ENCODE measurements around the gene MTA1. TPM values are rescaled to one million over a fixed set of nuclear protein-coding genes. Genes with fewer than 3 reads are reported as not detected.

The MTA1 gene
- total and polyA plus RNA-seq, 4 donors = 3.7 to 28.1 (median 21.0) TPM

DNA sequence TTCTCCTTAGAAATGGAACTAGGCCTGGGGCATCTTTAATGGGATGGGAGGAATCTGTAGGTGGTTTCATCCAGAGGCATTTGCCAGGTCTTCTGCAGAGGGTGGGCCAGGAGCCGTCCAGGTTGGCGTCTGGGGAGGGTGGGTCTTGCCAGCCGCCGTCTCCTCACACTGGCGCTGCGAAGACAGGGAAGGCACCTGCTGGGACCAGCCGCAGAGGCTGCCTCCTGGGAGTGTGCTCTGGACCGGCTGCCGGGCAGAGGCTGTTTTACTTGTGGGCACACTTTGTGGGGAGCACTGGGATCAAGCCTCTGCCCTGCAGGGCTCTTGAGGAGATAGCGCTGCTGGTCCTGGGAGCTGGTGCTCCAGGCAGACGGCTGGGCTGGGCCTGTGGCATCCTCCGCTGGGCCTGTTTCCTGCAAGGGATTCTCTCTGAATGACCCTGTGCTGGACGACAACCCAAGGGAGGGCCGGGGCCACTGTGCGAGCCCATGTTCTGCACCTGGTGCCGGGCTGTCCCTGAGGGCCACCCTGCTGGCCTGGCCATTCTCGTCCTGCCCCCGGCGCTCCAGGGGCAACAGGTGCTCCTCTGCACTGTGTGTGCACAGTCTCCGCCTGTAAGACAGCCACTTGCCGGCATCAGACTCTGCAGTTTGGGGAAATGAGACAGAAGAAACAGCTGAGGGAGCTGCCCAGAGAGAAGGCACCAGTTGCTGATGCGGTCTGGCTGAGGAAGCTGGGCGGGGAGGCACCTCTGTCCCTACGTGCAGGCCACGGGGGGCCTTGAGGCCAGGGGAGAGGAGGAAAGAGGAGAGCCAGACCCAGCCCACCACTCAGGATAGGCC, 31.3 kb upstream of the MTA1 start:
- peaks cover 0 to 12% (median 1%) of the 10 kb centered on the region in 4 donors for H3K36me3 ChIP-seq (ENCODE audit: control insufficient read depth in 4 of 4, insufficient read depth in 3 of 4, low read depth in 1 of 4, low read length in 3 of 4)
- H3K27ac ChIP-seq (ENCODE audit: low read depth in 1 of 2, low read length in 2 of 2) = no peak overlapping the region
- no peaks in the 10 kb centered on the region for H3K27me3 ChIP-seq (ENCODE audit: control insufficient read depth in 4 of 4, insufficient read depth in 4 of 4, low read length in 3 of 4)
- no peak overlapping the region for H3K4me3 ChIP-seq (ENCODE audit: low read depth in 1 of 3, low read length in 3 of 3)
- 93% methylated on average over 25 of the region's 25 CpGs for WGBS
- H3K9ac ChIP-seq (ENCODE audit: low read depth in 1 of 2, low read length in 2 of 2) = no peak overlapping the region
- H3K4me1 ChIP-seq (ENCODE audit: control insufficient read depth in 4 of 4, insufficient read depth in 4 of 4, low read length in 3 of 4) = no peaks in the 10 kb centered on the region
- no peak for DNase-seq (ENCODE audit: low spot score)
- H3K9me3 ChIP-seq (ENCODE audit: control insufficient read depth in 4 of 4, low read length in 3 of 4) = no peaks in the 10 kb centered on the region
- TF ChIP-seq ZBTB33 (IDR thresholded peaks at IDR 0.05) (no peak), FOXA2 (IDR thresholded peaks at IDR 0.05) (no peak), RXRA (IDR thresholded peaks at IDR 0.05) (no peak), RAD21 (IDR thresholded peaks at IDR 0.05) (no peak), HNF4G (IDR thresholded peaks at IDR 0.05) (no peak), HNF4A (conservative IDR thresholded peaks at IDR 0.05) (no peak), YY1 (IDR thresholded peaks at IDR 0.05) (no peak), NR2F2 (IDR thresholded peaks at IDR 0.05) (no peak)
- TF ChIP-seq, protein P1, sequence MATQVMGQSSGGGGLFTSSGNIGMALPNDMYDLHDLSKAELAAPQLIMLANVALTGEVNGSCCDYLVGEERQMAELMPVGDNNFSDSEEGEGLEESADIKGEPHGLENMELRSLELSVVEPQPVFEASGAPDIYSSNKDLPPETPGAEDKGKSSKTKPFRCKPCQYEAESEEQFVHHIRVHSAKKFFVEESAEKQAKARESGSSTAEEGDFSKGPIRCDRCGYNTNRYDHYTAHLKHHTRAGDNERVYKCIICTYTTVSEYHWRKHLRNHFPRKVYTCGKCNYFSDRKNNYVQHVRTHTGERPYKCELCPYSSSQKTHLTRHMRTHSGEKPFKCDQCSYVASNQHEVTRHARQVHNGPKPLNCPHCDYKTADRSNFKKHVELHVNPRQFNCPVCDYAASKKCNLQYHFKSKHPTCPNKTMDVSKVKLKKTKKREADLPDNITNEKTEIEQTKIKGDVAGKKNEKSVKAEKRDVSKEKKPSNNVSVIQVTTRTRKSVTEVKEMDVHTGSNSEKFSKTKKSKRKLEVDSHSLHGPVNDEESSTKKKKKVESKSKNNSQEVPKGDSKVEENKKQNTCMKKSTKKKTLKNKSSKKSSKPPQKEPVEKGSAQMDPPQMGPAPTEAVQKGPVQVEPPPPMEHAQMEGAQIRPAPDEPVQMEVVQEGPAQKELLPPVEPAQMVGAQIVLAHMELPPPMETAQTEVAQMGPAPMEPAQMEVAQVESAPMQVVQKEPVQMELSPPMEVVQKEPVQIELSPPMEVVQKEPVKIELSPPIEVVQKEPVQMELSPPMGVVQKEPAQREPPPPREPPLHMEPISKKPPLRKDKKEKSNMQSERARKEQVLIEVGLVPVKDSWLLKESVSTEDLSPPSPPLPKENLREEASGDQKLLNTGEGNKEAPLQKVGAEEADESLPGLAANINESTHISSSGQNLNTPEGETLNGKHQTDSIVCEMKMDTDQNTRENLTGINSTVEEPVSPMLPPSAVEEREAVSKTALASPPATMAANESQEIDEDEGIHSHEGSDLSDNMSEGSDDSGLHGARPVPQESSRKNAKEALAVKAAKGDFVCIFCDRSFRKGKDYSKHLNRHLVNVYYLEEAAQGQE (IDR thresholded peaks at IDR 0.05) = no peak
- TF ChIP-seq, protein P2, sequence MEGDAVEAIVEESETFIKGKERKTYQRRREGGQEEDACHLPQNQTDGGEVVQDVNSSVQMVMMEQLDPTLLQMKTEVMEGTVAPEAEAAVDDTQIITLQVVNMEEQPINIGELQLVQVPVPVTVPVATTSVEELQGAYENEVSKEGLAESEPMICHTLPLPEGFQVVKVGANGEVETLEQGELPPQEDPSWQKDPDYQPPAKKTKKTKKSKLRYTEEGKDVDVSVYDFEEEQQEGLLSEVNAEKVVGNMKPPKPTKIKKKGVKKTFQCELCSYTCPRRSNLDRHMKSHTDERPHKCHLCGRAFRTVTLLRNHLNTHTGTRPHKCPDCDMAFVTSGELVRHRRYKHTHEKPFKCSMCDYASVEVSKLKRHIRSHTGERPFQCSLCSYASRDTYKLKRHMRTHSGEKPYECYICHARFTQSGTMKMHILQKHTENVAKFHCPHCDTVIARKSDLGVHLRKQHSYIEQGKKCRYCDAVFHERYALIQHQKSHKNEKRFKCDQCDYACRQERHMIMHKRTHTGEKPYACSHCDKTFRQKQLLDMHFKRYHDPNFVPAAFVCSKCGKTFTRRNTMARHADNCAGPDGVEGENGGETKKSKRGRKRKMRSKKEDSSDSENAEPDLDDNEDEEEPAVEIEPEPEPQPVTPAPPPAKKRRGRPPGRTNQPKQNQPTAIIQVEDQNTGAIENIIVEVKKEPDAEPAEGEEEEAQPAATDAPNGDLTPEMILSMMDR (IDR thresholded peaks at IDR 0.05; ENCODE audit: low read depth, low read length, missing input control) = no peak
- TF ChIP-seq, protein P3, sequence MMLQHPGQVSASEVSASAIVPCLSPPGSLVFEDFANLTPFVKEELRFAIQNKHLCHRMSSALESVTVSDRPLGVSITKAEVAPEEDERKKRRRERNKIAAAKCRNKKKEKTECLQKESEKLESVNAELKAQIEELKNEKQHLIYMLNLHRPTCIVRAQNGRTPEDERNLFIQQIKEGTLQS (IDR thresholded peaks at IDR 0.05) = no peak

GRCh38 chr14:105388976-105389375, 30.7 kb upstream of the MTA1 start:
- H3K9me3 ChIP-seq (ENCODE audit: control insufficient read depth in 4 of 4, low read length in 3 of 4) = no peaks in the 10 kb centered on the region

More at GRCh38 chr14:105388976-105389375, 30.7 kb upstream of the MTA1 start:
- Histone ChIP-seq H3K27me3 (ENCODE audit: control insufficient read depth in 4 of 4, insufficient read depth in 4 of 4, low read length in 3 of 4) (no peaks in the 10 kb centered on the region), H3K36me3 (ENCODE audit: control insufficient read depth in 4 of 4, insufficient read depth in 3 of 4, low read depth in 1 of 4, low read length in 3 of 4) (peaks cover 0 to 11% (median 1%) of the 10 kb centered on the region in 4 donors), H3K27ac (ENCODE audit: low read depth in 1 of 2, low read length in 2 of 2) (no peak overlapping the region), H3K9ac (ENCODE audit: low read depth in 1 of 2, low read length in 2 of 2) (no peak overlapping the region), H3K4me3 (ENCODE audit: low read depth in 1 of 3, low read length in 3 of 3) (no peak overlapping the region), H3K4me1 (ENCODE audit: control insufficient read depth in 4 of 4, insufficient read depth in 4 of 4, low read length in 3 of 4) (no peaks in the 10 kb centered on the region)
- no peak for DNase-seq (ENCODE audit: low spot score)
- TF ChIP-seq FOXA1 (IDR thresholded peaks at IDR 0.05) = no peak
- no peak for TF ChIP-seq MAX (IDR thresholded peaks at IDR 0.05)
- no peak for TF ChIP-seq SP1 (IDR thresholded peaks at IDR 0.05)
- TF ChIP-seq TAF1 (conservative IDR thresholded peaks at IDR 0.05) = no peak
- no peak for TF ChIP-seq NR2F2 (IDR thresholded peaks at IDR 0.05)
- no peak for TF ChIP-seq ZBTB33 (IDR thresholded peaks at IDR 0.05)
- TF ChIP-seq, protein P1 (IDR thresholded peaks at IDR 0.05) = no peak
- TF ChIP-seq, protein P3 (IDR thresholded peaks at IDR 0.05) = no peak
- TF ChIP-seq GABPA (IDR thresholded peaks at IDR 0.05 in 1 of 2, conservative IDR thresholded peaks at IDR 0.05 in 1 of 2) = no peak
- 95% methylated on average over 16 of the region's 16 CpGs for WGBS
